ENCODE measurements around the gene SUSD4.

Gene SUSD4

DNA sequence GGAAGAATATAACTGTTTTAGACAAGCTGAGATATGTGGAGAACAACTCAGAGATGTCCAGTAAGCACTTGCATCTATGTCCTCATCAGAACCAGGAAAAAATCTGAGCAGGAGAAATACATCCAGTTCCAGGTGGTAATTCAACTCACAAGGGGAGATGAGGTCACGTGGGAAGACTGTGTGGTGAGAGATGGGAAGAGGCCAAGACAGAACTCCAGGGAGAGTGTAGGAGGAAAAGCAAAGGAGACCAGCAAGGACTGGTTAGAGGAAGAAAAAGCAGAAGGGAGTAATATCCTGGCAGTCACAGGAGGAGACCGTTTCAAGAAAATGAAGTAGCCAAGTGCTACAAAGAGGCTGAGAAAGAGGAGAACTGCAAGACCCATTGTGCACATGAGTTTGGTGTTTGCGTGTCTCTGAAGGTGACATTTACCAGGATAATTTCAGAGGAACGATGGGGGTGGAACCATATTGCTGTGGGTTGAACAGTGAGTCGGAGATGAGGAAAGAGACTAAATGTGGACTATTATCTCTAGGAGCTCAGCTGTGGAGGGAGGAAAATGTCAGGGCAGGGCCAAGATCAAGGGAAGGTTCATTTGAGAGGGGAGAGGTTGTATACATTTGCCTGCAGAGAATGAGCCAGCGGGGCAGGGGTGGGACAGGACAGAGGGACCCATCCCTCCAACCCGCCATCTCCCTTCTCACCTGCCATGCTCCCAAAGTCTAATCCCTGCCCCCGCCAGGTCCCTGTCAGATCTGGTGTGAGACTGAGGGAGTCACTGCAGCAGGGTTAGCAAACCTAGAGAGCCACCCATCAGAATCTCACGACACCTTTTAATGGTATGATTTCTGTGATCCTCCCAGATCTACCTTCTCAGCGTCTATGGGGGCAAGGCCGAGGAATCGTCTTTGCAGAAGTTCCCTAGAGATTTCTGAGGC, 24.9 kb downstream of the SUSD4 start:
- H3K36me3 ChIP-seq (ENCODE audit: insufficient read depth, low read length): no peaks in the 10 kb centered on the region
- H3K27me3 ChIP-seq (ENCODE audit: control insufficient read depth, insufficient read depth, low read length): peaks cover 44% of the 10 kb centered on the region
- H3K9ac ChIP-seq (ENCODE audit: low read depth, low read length): no peak overlapping the region
- H3K4me2 ChIP-seq (ENCODE audit: low read length): no peak overlapping the region
- H3K4me1 ChIP-seq (ENCODE audit: control insufficient read depth, insufficient read depth, low read length): no peaks in the 10 kb centered on the region
- no peak overlapping the region for H3K4me3 ChIP-seq (ENCODE audit: low read length)
- H3K9me3 ChIP-seq (replicated peaks; ENCODE audit: low read length): no peaks in the 10 kb centered on the region

DNA sequence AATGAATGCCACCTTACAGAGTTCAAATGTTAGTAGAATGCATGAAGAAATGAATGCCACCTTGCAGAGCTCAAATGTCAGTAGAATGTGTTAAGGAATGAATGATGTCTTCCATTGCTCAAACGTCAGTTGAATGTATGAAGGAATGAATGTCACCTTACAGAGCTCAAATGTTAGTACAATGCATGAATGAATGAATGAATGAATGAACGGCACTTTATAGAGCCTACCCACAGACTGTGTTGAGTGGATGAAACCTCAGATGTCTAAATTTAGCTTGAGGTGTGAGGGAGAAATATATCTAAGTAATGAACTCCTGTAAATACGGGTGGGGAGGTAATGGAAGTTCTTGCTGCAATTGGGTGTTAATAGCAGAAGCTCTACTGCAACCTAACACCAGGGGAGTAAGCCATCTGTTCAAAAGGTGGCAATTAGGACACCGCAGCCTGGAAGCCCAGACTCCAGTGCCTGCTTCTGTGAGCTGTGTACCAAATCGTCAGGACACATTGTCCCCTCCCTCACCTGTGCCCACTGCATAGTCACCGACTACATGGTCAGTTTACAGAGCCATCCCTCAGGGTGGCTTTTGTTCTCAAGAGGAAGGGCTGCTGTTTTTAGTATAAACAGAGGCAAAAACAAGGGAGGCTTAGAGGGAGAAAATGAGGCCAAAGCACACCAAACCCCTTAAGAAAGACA, 26.7 kb downstream of the SUSD4 start:
- Histone ChIP-seq H3K4me2 (ENCODE audit: low read length) (no peak overlapping the region), H3K36me3 (ENCODE audit: insufficient read depth, low read length) (no peaks in the 10 kb centered on the region), H3K4me1 (ENCODE audit: control insufficient read depth, insufficient read depth, low read length) (no peaks in the 10 kb centered on the region), H3K9ac (ENCODE audit: low read depth, low read length) (no peak overlapping the region), H3K27me3 (ENCODE audit: control insufficient read depth, insufficient read depth, low read length) (peaks cover 49% of the 10 kb centered on the region), H3K4me3 (ENCODE audit: low read length) (no peak overlapping the region), H3K9me3 (replicated peaks; ENCODE audit: low read length) (no peaks in the 10 kb centered on the region)

DNA sequence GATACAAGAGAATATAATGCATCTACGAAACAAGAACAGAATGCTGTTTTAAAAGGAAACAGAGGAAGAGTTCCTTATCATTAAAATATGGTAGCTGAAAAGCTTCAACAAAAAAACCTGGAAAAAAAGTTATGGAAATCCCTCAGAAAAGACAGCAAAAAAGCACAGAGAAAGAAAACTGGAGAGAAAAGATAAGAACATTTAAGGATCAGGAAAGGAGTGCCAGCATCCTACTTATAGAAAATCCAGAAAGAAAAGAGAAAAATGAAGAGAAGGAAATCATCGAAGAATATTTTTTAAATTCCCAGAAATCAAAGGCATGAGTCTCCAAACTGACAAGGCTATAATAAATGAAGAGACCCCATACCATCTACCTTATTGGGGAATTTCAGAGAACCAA, 29.8 kb downstream of the SUSD4 start:
- Histone ChIP-seq H3K4me2 (ENCODE audit: low read length) (no peak overlapping the region), H3K36me3 (ENCODE audit: insufficient read depth, low read length) (no peaks in the 10 kb centered on the region), H3K27me3 (ENCODE audit: control insufficient read depth, insufficient read depth, low read length) (peaks cover 34% of the 10 kb centered on the region), H3K4me1 (ENCODE audit: control insufficient read depth, insufficient read depth, low read length) (no peaks in the 10 kb centered on the region), H3K9me3 (replicated peaks; ENCODE audit: low read length) (no peaks in the 10 kb centered on the region), H3K9ac (ENCODE audit: low read depth, low read length) (no peak overlapping the region), H3K4me3 (ENCODE audit: low read length) (no peak overlapping the region)

DNA sequence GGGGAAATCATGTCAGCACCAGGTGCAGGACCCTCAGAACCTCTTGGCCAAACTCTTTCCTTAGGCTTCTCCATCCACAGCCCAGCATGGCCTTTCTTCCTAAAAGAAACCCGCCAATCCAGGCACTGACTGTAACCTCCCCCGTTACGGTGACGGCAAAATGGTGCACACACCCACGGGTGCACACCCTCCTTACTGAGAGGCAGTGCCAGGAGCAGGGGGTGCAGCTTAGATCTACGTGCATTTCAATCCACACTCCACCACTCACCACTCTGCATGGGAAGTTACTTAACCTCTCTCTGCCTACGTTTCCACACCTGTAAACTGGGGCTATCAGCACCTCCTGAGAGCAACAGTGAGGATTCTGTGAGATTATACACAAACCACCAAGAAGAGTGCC, 31.0 kb downstream of the SUSD4 start:
- Histone ChIP-seq H3K4me3 (ENCODE audit: low read length) (no peak overlapping the region), H3K9ac (ENCODE audit: low read depth, low read length) (no peak overlapping the region), H3K27me3 (ENCODE audit: control insufficient read depth, insufficient read depth, low read length) (peaks cover 24% of the 10 kb centered on the region), H3K36me3 (ENCODE audit: insufficient read depth, low read length) (no peaks in the 10 kb centered on the region), H3K4me2 (ENCODE audit: low read length) (no peak overlapping the region), H3K9me3 (replicated peaks; ENCODE audit: low read length) (no peaks in the 10 kb centered on the region), H3K4me1 (ENCODE audit: control insufficient read depth, insufficient read depth, low read length) (no peaks in the 10 kb centered on the region)

DNA sequence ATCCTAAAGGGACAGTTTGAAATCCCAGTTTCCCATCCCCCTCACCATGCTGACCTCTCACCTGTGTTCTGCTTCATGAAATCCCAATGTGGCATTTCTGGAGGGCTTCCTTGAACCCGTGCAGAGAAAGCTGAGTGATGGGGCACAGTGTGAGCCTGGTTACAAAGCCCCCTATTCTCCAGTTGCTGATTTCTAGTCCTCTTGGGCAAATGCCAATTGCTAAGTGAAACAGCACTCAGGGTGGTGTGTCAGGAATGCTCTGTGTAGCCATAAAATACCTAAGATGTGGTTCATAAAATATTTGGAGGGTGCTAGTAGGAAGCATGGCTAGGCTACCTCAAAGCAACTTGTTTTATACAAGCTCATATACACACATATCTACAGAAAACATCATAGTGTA, 32.0 kb downstream of the SUSD4 start:
- no peak overlapping the region for H3K4me3 ChIP-seq (ENCODE audit: low read length)
- no peak overlapping the region for H3K9ac ChIP-seq (ENCODE audit: low read depth, low read length)
- H3K9me3 ChIP-seq (replicated peaks; ENCODE audit: low read length): no peaks in the 10 kb centered on the region
- no peaks in the 10 kb centered on the region for H3K36me3 ChIP-seq (ENCODE audit: insufficient read depth, low read length)
- H3K4me1 ChIP-seq (ENCODE audit: control insufficient read depth, insufficient read depth, low read length): no peaks in the 10 kb centered on the region
- H3K4me2 ChIP-seq (ENCODE audit: low read length): no peak overlapping the region
- peaks cover 17% of the 10 kb centered on the region for H3K27me3 ChIP-seq (ENCODE audit: control insufficient read depth, insufficient read depth, low read length)

DNA sequence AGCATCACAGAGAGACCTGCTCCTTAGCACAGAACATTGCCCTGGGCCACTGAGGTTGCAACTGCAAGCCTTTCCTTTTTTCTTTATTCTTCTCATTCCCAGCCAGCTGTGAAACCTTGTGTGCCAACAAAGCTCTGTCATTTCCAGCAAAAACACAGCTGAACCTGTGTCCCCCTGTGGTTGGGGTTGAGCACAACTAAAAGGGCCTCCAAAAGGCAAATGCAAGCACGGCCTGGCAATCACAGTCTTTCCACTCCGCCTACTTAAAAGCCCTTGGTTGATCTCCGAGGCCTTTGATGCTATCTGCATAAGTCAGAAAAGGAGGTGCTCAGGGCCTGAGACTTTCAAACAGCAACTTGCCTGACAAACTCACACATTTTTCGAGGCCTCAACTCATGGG, 32.7 kb downstream of the SUSD4 start:
- H3K4me3 ChIP-seq (ENCODE audit: low read length): no peak overlapping the region
- no peaks in the 10 kb centered on the region for H3K36me3 ChIP-seq (ENCODE audit: insufficient read depth, low read length)
- no peak overlapping the region for H3K9ac ChIP-seq (ENCODE audit: low read depth, low read length)
- H3K27me3 ChIP-seq (ENCODE audit: control insufficient read depth, insufficient read depth, low read length): peaks cover 10% of the 10 kb centered on the region
- no peaks in the 10 kb centered on the region for H3K4me1 ChIP-seq (ENCODE audit: control insufficient read depth, insufficient read depth, low read length)
- no peak overlapping the region for H3K4me2 ChIP-seq (ENCODE audit: low read length)
- no peaks in the 10 kb centered on the region for H3K9me3 ChIP-seq (replicated peaks; ENCODE audit: low read length)

DNA sequence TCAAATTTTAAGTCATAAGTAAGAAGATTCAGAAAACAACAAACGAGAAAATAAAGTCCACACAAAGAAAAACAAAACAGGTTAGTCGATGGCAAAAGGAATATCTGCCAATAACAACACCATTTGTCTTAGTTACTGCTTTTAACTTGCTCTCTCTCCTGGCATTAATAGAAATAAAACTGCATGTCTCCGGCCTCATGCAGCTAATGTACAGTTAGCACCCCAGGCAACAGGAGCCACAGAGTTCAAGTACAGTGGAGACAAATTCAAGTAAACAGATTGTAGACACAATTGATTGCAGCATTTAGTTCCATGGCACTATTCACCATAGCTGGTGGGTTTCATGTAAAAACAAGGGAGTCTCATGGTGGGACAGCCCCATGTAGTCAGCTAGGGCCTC, 33.5 kb downstream of the SUSD4 start:
- no peak overlapping the region for H3K4me3 ChIP-seq (ENCODE audit: low read length)
- no peaks in the 10 kb centered on the region for H3K36me3 ChIP-seq (ENCODE audit: insufficient read depth, low read length)
- no peaks in the 10 kb centered on the region for H3K9me3 ChIP-seq (replicated peaks; ENCODE audit: low read length)
- no peak overlapping the region for H3K9ac ChIP-seq (ENCODE audit: low read depth, low read length)
- peaks cover 9% of the 10 kb centered on the region for H3K27me3 ChIP-seq (ENCODE audit: control insufficient read depth, insufficient read depth, low read length)
- H3K4me2 ChIP-seq (ENCODE audit: low read length): no peak overlapping the region
- H3K4me1 ChIP-seq (ENCODE audit: control insufficient read depth, insufficient read depth, low read length): no peaks in the 10 kb centered on the region

DNA sequence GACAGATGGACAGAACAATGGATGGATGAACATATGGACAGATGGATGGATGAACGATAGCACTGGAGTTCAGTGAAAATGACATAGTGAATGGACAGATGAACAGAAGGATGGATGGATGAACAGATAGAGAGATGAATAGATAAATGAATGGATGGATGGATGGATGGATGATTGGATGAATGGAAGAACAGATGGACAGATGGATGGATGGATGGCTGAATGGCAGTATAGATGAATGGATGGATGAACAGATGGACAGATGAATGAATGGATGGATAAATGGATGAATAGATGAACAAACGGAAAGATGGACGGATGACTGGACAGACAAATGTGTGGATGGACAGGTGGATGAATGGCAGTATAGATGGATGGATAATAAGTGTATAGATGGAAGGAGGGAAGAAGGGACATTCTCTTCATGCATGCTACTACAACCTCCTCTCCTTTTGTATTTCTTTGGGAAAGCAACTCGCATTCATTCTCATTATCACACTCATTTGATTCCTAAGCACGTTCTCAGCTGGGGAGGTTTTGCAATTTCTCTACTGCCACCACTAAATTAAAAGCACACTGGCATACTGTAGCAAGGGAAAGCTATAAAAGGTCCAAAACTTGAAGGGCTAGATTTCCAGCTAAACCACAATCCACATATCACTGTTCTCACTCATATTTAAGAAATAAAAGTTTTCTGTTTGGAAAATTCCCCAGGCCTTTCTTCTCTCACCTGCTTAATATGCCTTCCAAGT, 34.1 kb downstream of the SUSD4 start:
- Histone ChIP-seq H3K9me3 (replicated peaks; ENCODE audit: low read length) (no peaks in the 10 kb centered on the region), H3K27me3 (ENCODE audit: control insufficient read depth, insufficient read depth, low read length) (peaks cover 6% of the 10 kb centered on the region), H3K4me1 (ENCODE audit: control insufficient read depth, insufficient read depth, low read length) (no peaks in the 10 kb centered on the region), H3K4me3 (ENCODE audit: low read length) (no peak overlapping the region), H3K4me2 (ENCODE audit: low read length) (no peak overlapping the region), H3K36me3 (ENCODE audit: insufficient read depth, low read length) (no peaks in the 10 kb centered on the region), H3K9ac (ENCODE audit: low read depth, low read length) (no peak overlapping the region)

DNA sequence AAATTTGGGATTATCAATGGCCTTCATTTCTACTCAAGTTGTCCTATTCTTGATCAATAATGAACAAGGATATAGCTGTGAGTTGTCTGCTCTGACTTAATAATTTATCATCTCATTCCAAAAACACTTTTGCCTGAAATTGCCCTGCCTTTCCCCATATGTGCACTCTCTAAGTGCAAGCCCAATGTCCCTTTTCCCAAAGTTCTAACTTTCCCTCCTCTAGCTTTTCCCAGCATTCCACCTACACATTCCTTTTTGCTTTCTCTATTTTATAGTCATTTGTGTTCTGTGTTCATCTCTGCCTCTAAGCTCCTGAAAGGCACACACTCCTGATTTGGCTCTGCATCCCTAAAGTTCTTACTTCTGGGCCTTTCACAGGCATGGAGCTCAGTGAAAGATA, 34.7 kb downstream of the SUSD4 start:
- H3K4me3 ChIP-seq (ENCODE audit: low read length): no peak overlapping the region
- peaks cover 6% of the 10 kb centered on the region for H3K27me3 ChIP-seq (ENCODE audit: control insufficient read depth, insufficient read depth, low read length)
- H3K9me3 ChIP-seq (replicated peaks; ENCODE audit: low read length): no peaks in the 10 kb centered on the region

DNA sequence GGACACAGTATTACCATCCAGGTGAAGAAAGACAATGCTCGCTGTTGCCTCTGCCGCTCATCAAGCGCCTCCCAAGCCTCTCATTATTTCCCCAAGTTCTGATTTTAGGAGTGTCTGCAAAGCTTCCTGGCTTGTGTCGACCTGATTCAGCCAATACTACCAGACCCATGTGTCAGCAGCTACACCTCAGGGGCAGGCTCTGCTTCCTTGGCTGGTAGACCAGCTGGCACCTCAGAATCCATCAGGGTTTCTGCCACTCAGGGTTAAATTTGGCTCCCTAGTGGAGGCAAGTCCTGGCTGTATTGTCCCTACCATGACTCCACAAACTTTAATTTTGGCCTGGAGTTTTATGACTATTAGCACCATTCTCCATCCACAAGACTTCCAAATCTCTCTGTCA, 35.4 kb downstream of the SUSD4 start:
- no peak overlapping the region for H3K4me3 ChIP-seq (ENCODE audit: low read length)
- no peaks in the 10 kb centered on the region for H3K4me1 ChIP-seq (ENCODE audit: control insufficient read depth, insufficient read depth, low read length)
- peaks cover 6% of the 10 kb centered on the region for H3K27me3 ChIP-seq (ENCODE audit: control insufficient read depth, insufficient read depth, low read length)
- no peaks in the 10 kb centered on the region for H3K9me3 ChIP-seq (replicated peaks; ENCODE audit: low read length)
- no peak overlapping the region for H3K4me2 ChIP-seq (ENCODE audit: low read length)
- no peak overlapping the region for H3K9ac ChIP-seq (ENCODE audit: low read depth, low read length)
- no peaks in the 10 kb centered on the region for H3K36me3 ChIP-seq (ENCODE audit: insufficient read depth, low read length)

More for the DNA sequence above, 34.7 kb downstream of the SUSD4 start:
- Histone ChIP-seq H3K9ac (ENCODE audit: low read depth, low read length) (no peak overlapping the region), H3K4me2 (ENCODE audit: low read length) (no peak overlapping the region), H3K4me1 (ENCODE audit: control insufficient read depth, insufficient read depth, low read length) (no peaks in the 10 kb centered on the region), H3K36me3 (ENCODE audit: insufficient read depth, low read length) (no peaks in the 10 kb centered on the region)

DNA sequence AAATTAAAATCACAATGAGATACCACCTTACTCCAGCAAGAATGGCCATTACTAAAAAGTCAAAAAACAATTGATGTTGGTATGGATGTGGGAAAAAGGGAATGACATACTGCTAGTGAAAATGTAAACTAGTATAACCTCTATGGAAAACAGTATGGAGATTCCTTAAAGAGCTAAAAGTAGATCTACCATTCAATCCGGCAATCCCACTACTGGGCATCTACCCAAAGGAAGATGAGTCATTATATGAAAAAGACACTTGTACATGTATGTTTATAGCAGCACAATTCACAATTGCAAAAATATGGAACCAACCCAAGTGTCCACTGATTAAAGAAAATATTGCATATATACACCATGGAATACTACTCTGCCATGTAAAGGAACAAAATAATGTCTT, 37.2 kb downstream of the SUSD4 start:
- no peak overlapping the region for H3K4me2 ChIP-seq (ENCODE audit: low read length)
- H3K4me1 ChIP-seq (ENCODE audit: control insufficient read depth, insufficient read depth, low read length): no peaks in the 10 kb centered on the region
- H3K9me3 ChIP-seq (replicated peaks; ENCODE audit: low read length): no peaks in the 10 kb centered on the region
- H3K36me3 ChIP-seq (ENCODE audit: insufficient read depth, low read length): no peaks in the 10 kb centered on the region
- peaks cover 4% of the 10 kb centered on the region for H3K27me3 ChIP-seq (ENCODE audit: control insufficient read depth, insufficient read depth, low read length)
- no peak overlapping the region for H3K4me3 ChIP-seq (ENCODE audit: low read length)
- H3K9ac ChIP-seq (ENCODE audit: low read depth, low read length): no peak overlapping the region
